Mesendoderm (in vitro differentiated cells): Measurements from ENCODE around the gene LRSAM1.
A peak's percentile ranks its signal among the peaks of the same experiment; 100 is the strongest.

Source experiments
- DNase-seq: peaks from one replicate; pipeline ENCODE4 v3.0.0; 2013
- H2AK5ac ChIP-seq: 2 replicates; pipeline ENCODE4 v1.6.1; 2013; ENCODE audit warnings: low read length, inconsistent platforms
- H2BK120ac ChIP-seq: 2 replicates; pipeline ENCODE4 v1.6.1; 2013; ENCODE audit warnings: low read depth, mild to moderate bottlenecking, low read length, moderate library complexity, mixed read lengths
- H2BK15ac ChIP-seq: replicated peaks from 2 replicates; pipeline ENCODE4 v1.6.1; 2013; ENCODE audit warnings: low read depth, mild to moderate bottlenecking, moderate library complexity
- H2BK5ac ChIP-seq: 2 replicates; pipeline ENCODE4 v1.6.1; 2013; ENCODE audit warnings: low read length, inconsistent platforms
- H3K18ac ChIP-seq: 2 replicates; pipeline ENCODE4 v1.6.1; 2013; ENCODE audit warnings: mild to moderate bottlenecking, low read length, mixed read lengths
- H3K23ac ChIP-seq: one replicate; pipeline ENCODE4 v1.6.1; 2013; ENCODE audit warnings: low read length
- H3K27ac ChIP-seq: 2 replicates; pipeline ENCODE4 v1.5.1; 2013; ENCODE audit warnings: low read depth, mild to moderate bottlenecking, inconsistent platforms, low read length, moderate library complexity
- H3K27me3 ChIP-seq: 2 replicates; pipeline ENCODE4 v1.6.1; 2013; ENCODE audit warnings: low read length, control low read depth, mild to moderate bottlenecking, inconsistent platforms; ENCODE audit not compliant: insufficient read depth, poor library complexity
- H3K36me3 ChIP-seq: 2 replicates; pipeline ENCODE4 v1.6.1; 2013; ENCODE audit warnings: low read length, inconsistent platforms; ENCODE audit not compliant: control insufficient read depth, insufficient read depth
- H3K4ac ChIP-seq: one replicate; pipeline ENCODE4 v1.6.1; 2013; ENCODE audit warnings: low read depth, mild to moderate bottlenecking, low read length, moderate library complexity
- H3K4me1 ChIP-seq: 2 replicates; pipeline ENCODE4 v1.6.1; 2013; ENCODE audit warnings: low read depth, low read length, inconsistent platforms; ENCODE audit not compliant: control insufficient read depth
- H3K4me2 ChIP-seq: 2 replicates; pipeline ENCODE4 v1.6.1; 2013; ENCODE audit warnings: low read length
- H3K4me3 ChIP-seq: 2 replicates; pipeline ENCODE4 v1.5.1; 2013; ENCODE audit warnings: mild to moderate bottlenecking, low read length
- H3K56ac ChIP-seq: one replicate; pipeline ENCODE4 v1.6.1; 2013; ENCODE audit warnings: low read length
- H3K79me1 ChIP-seq: 2 replicates; pipeline ENCODE4 v1.6.1; 2013; ENCODE audit warnings: low read length, inconsistent platforms
- H3K79me2 ChIP-seq: 2 replicates; pipeline ENCODE4 v1.6.1; 2013; ENCODE audit warnings: mild to moderate bottlenecking, low read length; ENCODE audit not compliant: control insufficient read depth, insufficient read depth
- H3K9ac ChIP-seq: 2 replicates; pipeline ENCODE4 v1.6.1; 2013; ENCODE audit warnings: low read length, inconsistent platforms
- H4K5ac ChIP-seq: one replicate; pipeline ENCODE4 v1.6.1; 2013; ENCODE audit warnings: low read length
- H4K8ac ChIP-seq: one replicate; pipeline ENCODE4 v1.6.1; 2013; ENCODE audit warnings: low read depth, mild to moderate bottlenecking, control low read depth, low read length, moderate library complexity
- WGBS: extraction: QIAGEN DNeasy Blood & Tissue Kit; methylation state at CpG from one replicate; pipeline ENCODE4 v1.1.7; 2013; ENCODE audit warnings: low lambda C conversion rate, missing lambda C conversion rate; ENCODE audit not compliant: insufficient coverage; ENCODE audit errors: extremely low coverage; 5-methylcytosine and 5-hydroxymethylcytosine counted together

LRSAM1 gene

GRCh38 chr9:127428348-127428747 lies 23.0 kb upstream of the LRSAM1 start:
- H2BK120ac ChIP-seq: no peak overlapping the region
- H3K9ac ChIP-seq: no peak overlapping the region
- H2AK5ac ChIP-seq: no peak overlapping the region
- H3K18ac ChIP-seq: no peak overlapping the region
- H3K4me1 ChIP-seq: peaks cover 2% of the 10 kb centered on the region
- H3K56ac ChIP-seq: no peak overlapping the region
- H3K23ac ChIP-seq: no peak overlapping the region
- H2BK15ac ChIP-seq: no peak overlapping the region
- H3K4ac ChIP-seq: no peak overlapping the region
- no peak overlapping the region for H3K4me2 ChIP-seq
- no peak overlapping the region for H4K5ac ChIP-seq
- peaks cover 6% of the 10 kb centered on the region for H3K79me1 ChIP-seq
- H3K27me3 ChIP-seq: no peaks in the 10 kb centered on the region
- H2BK5ac ChIP-seq: no peak overlapping the region
- no peak overlapping the region for H3K4me3 ChIP-seq
- WGBS: no CpG with 5 or more reads among the region's 3 CpGs
- DNase-seq: no peak
- no peak overlapping the region for H3K27ac ChIP-seq
- peaks cover 6% of the 10 kb centered on the region for H3K79me2 ChIP-seq
- H3K36me3 ChIP-seq: peaks cover 1% of the 10 kb centered on the region
- no peak overlapping the region for H4K8ac ChIP-seq

- no peaks in the 10 kb centered on the region for H3K79me2 ChIP-seq
- H4K8ac ChIP-seq: no peak overlapping the region
- no peak overlapping the region for H4K5ac ChIP-seq
- H3K4ac ChIP-seq: no peak overlapping the region
- H3K9ac ChIP-seq: no peak overlapping the region
- no peak overlapping the region for H3K23ac ChIP-seq
- no peak overlapping the region for H3K18ac ChIP-seq
- no peaks in the 10 kb centered on the region for H3K4me1 ChIP-seq
- no peaks in the 10 kb centered on the region for H3K27me3 ChIP-seq
- no peak for DNase-seq
- WGBS: no CpG with 5 or more reads among the region's 8 CpGs
- H3K36me3 ChIP-seq: peaks cover 3% of the 10 kb centered on the region
- H2AK5ac ChIP-seq: no peak overlapping the region
- peaks cover 3% of the 10 kb centered on the region for H3K79me1 ChIP-seq
- no peak overlapping the region for H2BK5ac ChIP-seq
- no peak overlapping the region for H2BK15ac ChIP-seq
- H3K4me3 ChIP-seq: no peak overlapping the region
- H3K27ac ChIP-seq: no peak overlapping the region
- H2BK120ac ChIP-seq: no peak overlapping the region
- H3K56ac ChIP-seq: no peak overlapping the region
- no peak overlapping the region for H3K4me2 ChIP-seq
These were observed 20.9 kb upstream of the LRSAM1 start for GRCh38 chr9:127430415-127430814.

GRCh38 chr9:127437497-127438264 lies 13.6 kb upstream of the LRSAM1 start:
- Histone ChIP-seq H3K79me1 (no peaks in the 10 kb centered on the region), H3K79me2 (no peaks in the 10 kb centered on the region), H3K27me3 (no peaks in the 10 kb centered on the region), H3K36me3 (peaks cover 7% of the 10 kb centered on the region), H3K9ac (no peak overlapping the region), H2AK5ac (no peak overlapping the region), H3K27ac (no peak overlapping the region), H2BK120ac (no peak overlapping the region), H2BK15ac (no peak overlapping the region), H3K18ac (no peak overlapping the region), H3K4ac (no peak overlapping the region), H2BK5ac (no peak overlapping the region), H4K5ac (no peak overlapping the region), H3K4me2 (no peak overlapping the region), H3K23ac (no peak overlapping the region), H4K8ac (no peak overlapping the region), H3K56ac (no peak overlapping the region), H3K4me1 (no peaks in the 10 kb centered on the region), H3K4me3 (no peak overlapping the region)
- WGBS: no CpG with 5 or more reads among the region's 12 CpGs
- DNase-seq: peak; percentile 31

- no peak overlapping the region for H2AK5ac ChIP-seq
- no peak overlapping the region for H3K23ac ChIP-seq
- H3K27ac ChIP-seq: no peak overlapping the region
- no peaks in the 10 kb centered on the region for H3K79me1 ChIP-seq
- no peaks in the 10 kb centered on the region for H3K79me2 ChIP-seq
- H4K8ac ChIP-seq: no peak overlapping the region
- no peak overlapping the region for H3K4me3 ChIP-seq
- no peak overlapping the region for H3K56ac ChIP-seq
- H3K9ac ChIP-seq: no peak overlapping the region
- peaks cover 7% of the 10 kb centered on the region for H3K36me3 ChIP-seq
- no peak overlapping the region for H2BK15ac ChIP-seq
- H3K18ac ChIP-seq: no peak overlapping the region
- no peaks in the 10 kb centered on the region for H3K4me1 ChIP-seq
- no CpG with 5 or more reads among the region's 9 CpGs for WGBS
- H3K4ac ChIP-seq: no peak overlapping the region
- no peaks in the 10 kb centered on the region for H3K27me3 ChIP-seq
- no peak overlapping the region for H2BK5ac ChIP-seq
- no peak overlapping the region for H3K4me2 ChIP-seq
- H4K5ac ChIP-seq: no peak overlapping the region
- no peak overlapping the region for H2BK120ac ChIP-seq
- no peak for DNase-seq
These were observed 12.9 kb upstream of the LRSAM1 start for GRCh38 chr9:127438394-127438793.

- peak; percentile 40 for DNase-seq
- H2BK15ac ChIP-seq: no peak overlapping the region
- H3K4me2 ChIP-seq: no peak overlapping the region
- no CpG with 5 or more reads among the region's 17 CpGs for WGBS
- no peak overlapping the region for H3K4me3 ChIP-seq
- no peak overlapping the region for H3K18ac ChIP-seq
- peaks cover 6% of the 10 kb centered on the region for H3K79me1 ChIP-seq
- H3K4ac ChIP-seq: no peak overlapping the region
- H2BK5ac ChIP-seq: no peak overlapping the region
- no peak overlapping the region for H3K23ac ChIP-seq
- no peak overlapping the region for H3K56ac ChIP-seq
- H4K5ac ChIP-seq: no peak overlapping the region
- no peaks in the 10 kb centered on the region for H3K27me3 ChIP-seq
- H2BK120ac ChIP-seq: no peak overlapping the region
- no peak overlapping the region for H3K27ac ChIP-seq
- H3K4me1 ChIP-seq: no peaks in the 10 kb centered on the region
- H3K9ac ChIP-seq: no peak overlapping the region
- H3K36me3 ChIP-seq: peaks cover 30% of the 10 kb centered on the region
- H2AK5ac ChIP-seq: no peak overlapping the region
- no peak overlapping the region for H4K8ac ChIP-seq
- H3K79me2 ChIP-seq: peaks cover 15% of the 10 kb centered on the region
These were observed 6.9 kb upstream of the LRSAM1 start for GRCh38 chr9:127444283-127444920.
